HG02943 (cell line): ENCODE data around the gene STAB2.

Source experiments
- ATAC-seq: cut with Tn5 transposase; IDR thresholded peaks from one replicate; pipeline ENCODE4 v1.9.1; 2021; ENCODE audit warnings: mild to moderate bottlenecking, low read depth, moderate library complexity; ENCODE audit not compliant: unreplicated experiment

STAB2 gene

DNA sequence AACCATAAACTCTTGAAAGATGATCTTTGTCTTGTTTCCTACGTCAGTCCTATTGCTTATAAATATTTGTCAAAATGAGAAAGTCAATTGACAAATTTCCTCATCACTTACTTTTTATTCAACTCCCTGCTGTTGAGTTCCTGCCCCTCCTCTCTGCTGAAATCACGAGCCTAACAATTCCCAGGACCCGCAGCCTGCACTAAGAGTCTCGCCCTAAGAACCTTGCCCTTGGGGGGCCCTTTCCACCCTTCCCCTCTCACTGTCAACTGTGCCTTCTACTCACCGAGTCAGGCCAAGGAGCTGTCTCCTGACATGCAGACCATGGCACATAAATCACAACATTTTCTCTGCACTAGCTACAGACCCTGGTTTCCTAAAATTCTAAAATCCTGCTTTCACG, 99.0 kb downstream of the STAB2 start:
- no peak for ATAC-seq

DNA sequence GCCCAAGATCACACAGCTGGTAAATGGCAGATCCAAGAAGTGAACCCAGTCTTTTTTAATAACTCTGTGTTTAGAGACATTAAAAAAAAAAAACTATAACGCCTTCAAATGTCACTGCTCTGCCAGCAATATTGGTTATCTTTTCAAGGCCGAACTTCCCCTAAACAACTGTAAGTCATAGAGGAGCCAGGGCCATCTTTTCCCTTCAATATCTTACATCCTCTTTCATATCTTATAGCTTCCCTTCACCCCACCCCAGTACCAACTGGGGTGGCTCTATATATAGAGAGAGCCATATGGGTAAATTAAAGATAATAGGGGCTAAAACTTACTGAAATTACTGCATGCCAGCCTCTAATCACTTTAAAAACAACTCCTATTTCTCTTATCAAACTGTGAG, 100.2 kb downstream of the STAB2 start:
- ATAC-seq: no peak

DNA sequence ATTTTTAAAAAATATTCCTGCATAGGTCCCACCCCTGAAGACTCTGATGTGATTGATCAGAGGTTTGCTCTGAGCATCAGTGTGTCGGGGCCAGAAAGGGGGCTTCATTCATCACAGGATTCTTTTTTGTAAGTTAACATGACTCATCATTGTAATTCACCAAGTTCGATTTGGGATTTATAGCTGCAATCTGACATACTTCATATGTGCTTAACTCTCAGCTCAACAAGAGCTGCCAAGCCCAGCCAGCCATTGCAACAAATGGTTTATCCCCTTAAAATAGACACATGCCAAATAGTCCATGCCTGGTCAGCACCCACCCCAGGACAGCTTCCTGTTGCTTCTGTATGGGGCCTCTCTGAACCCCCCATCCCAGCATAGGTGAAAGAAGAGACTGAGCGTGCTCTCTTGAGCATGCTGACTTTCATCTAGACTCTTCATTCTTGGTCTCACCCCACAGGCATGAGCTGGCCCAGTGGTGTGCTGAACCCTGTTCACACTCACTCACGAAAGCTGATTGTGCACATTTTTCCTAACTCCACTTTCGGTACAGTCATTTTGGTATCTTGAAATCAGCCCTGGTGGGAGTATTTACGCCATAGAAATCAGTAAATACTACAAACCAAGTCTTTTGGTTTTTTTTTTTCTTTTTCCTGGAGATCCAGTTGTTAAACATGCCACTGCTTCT, 101.4 kb downstream of the STAB2 start:
- no peak for ATAC-seq

DNA sequence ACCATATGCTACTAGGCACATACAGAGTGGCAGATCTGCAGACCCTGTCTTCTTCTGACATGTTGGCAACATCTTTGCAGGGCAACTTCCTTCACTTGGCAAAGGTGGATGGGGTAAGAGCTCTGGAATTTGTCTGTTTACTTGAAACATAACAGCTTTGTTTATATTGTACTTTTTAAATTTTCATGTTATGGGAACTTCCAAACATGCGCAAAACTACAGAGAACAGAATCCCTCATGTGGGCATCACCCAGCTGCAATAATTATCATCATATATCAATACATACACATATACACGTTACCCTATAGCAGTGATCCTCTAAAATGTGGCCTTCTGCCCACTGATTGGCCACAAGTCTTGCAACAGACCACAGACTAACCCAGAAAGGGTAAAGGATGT, 103.4 kb downstream of the STAB2 start:
- no peak for ATAC-seq

DNA sequence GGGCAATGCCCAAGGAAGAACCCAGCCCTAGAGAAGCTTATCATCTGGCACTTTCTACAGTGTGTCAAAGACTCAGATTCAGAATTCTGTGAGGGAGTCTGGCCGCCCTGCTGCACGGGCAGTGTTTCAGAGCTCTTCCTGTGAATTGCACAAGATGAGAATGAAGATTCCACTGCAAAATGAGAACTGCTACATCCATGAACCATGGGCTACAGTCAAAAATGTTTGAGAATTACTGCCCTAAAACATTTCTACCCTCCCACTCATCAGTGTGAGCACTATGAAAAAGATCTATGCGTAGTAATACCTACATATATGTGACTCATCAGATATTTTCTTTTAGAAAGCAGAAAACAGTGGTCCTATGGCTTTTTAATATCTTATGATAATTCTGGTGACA, 104.0 kb downstream of the STAB2 start:
- ATAC-seq: no peak

DNA sequence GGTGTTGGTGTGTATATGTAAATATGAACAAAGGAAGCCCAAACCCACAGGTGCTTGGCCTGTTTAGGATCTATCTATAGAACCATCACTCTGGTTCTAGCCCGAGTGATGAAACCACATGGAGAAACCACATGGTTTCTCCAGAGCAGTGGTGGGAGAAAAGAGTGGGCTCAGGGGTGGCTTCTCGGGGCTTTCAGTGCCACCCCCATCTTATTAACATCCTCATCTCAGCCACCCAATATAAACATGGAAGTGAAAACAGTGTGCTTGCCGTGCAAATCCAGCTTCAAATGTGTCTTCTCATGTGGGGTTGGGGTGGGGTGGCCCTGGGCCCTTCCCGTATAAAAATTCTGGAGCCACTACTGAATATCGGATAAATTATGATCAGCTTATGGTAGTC, 109.0 kb downstream of the STAB2 start:
- no peak for ATAC-seq

DNA sequence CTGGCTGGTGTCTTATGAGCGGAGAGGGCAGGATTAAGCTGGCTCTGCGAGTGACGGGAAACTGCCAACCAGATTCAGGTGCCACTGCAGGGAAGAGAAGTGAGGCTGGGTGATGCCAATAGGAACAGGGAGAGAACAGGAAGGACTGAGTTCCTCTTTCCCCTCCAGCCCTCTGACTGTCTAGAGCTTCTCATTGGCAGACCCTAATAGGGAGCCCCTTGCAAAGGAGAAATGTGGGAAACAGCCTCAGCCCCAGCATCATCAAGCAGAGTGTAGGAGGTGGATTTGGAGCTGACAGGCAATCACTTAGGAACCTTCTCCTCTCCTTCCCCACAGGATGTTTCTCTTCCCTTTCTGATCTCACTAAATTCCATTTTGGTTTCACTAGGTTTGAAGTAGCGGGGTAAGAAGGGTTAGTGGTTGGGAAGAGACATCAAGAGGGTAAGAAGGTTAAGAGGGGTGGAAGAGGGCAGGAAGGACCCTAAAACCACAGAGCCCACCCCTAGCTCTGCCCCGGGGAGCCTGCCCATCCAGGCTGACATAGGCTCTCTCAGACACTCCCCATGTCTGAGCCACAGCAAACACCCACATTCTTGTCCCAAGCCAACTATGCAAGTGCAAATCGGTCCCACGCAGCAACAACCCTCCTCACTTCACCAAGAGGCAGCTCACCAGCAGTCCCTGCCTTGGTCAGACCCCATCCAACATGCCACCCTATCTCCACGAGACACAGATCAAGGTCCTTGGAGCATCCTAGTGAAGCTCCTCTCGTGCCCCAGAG, 111.1 kb downstream of the STAB2 start:
- ATAC-seq: no peak

DNA sequence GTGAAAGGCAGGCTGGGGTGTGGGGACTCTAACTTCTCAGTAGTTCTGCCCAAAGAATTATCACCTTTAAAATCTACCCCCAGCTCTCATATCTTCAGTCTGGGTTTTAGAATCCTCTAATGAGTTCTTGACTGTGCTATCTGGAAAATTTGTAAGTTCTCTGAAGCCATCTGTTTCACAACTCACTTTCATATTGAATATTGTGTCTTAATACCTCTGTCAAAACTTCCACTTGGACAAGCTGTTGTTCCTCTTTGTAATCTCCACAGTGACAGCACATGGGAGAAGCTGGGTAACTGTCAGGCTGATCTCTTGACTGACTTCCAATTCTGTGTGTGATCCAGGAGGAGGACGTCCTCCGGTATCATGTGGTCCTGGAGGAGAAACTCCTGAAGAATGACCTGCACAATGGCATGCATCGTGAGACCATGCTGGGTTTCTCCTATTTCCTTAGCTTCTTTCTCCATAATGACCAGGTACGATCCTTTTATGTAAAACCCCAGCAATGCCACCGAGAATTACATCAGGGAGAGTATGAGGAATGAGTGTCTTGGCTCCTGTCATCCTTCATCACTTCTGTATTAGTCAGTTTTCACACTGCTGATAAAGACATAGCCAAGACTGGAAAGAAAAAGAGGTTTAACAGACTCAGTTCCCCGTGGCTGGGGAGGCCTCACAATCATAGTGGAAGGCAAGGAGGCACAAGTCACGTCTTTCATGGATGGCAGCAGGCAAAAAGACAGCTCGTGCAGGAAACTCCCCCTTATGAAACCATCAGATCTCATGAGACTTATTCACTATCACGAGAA, 111.9 kb downstream of the STAB2 start:
- no peak for ATAC-seq

DNA sequence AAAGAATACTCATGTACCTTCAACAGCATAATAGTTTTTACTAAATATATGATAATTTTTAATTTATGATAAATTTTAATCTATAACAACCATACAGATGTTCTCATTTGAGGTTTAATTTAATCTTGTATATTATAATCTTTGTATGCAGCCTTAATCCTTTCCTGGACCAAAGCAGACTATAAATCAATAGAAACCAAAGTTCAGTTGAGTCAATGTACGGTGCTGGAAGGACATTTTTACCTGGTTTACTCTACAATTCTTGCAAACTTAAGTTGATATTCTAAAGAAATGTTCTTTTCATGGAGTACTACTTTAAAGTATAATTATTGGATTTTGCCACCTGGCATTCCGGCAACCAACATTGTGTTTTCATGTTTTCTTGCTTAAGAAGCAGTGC, 118.0 kb downstream of the STAB2 start:
- ATAC-seq: no peak

DNA sequence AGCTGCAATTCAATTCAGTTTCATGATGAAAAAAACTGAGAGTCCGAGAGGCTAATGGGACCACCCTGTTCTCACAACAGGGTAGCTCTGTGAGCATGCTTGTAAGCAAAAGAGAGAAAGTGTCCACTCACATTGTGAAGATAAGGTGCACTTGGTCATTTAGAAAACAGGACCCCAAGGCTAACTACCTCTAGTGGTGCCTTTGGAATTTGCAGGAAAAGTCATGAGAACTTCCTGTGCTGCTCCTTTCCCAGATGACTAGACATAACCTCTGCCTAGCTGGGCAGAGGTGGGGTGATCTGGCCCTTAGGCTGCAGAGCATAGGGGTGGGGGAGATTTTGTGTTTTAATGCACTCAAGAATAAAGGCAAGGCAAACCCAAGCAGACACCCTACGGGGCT, 118.9 kb downstream of the STAB2 start:
- ATAC-seq: no peak

DNA sequence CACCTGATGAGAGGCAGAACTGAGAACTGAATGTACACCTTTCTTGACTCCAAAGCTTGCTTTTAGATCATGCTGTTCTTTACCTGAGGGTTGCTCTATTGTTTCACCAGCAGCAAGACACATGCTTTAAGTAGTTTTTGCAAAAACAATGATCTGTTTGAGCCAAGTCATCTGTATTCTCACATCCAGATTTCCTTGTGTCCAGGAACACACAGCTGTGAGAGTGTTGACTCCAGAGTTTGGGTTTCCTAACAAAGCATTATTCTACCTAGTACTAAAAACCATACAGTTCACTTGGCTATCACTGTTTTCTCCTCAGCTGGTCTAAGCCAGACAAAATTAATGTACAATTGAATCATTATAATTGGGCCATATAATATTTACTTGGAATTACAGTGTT, 120.4 kb downstream of the STAB2 start:
- no peak for ATAC-seq

DNA sequence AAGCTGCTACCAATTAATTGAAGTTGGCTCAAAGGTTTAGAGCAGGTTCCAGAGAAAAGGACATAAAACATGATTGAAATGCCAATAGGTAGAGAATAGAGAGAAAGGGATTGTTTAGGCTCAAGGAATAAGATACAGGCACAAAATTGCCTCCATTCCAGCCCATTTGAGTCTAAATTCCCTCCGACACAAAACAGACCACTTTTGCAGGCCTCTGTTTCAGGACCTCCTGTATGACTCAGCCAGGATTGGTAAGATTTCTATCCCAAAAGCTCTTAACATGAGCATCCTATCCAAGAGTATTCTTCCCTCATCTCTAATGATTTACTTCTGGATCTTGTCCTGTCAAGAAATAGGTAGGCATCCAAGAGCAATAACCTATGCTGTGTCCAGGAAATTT, 123.5 kb downstream of the STAB2 start:
- no peak for ATAC-seq

DNA sequence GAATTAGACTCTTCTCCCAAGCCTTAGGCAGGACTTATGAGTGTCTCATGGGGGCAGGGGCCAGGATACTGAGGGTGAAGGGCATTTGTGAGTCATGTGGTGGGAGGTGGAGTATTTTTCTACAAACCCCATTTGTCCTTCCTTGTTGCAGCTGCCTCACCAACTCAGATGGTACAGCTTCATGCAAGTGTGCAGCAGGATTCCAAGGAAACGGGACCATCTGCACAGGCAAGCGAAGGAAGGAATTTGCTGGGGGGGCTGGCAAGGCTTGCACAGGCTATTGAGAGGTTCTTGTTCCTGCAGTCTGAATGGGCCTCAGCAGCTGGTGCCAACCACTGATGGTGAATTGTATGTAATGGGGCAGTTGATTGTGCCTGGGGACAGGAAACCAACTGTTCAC, 125.1 kb downstream of the STAB2 start:
- ATAC-seq: no peak

DNA sequence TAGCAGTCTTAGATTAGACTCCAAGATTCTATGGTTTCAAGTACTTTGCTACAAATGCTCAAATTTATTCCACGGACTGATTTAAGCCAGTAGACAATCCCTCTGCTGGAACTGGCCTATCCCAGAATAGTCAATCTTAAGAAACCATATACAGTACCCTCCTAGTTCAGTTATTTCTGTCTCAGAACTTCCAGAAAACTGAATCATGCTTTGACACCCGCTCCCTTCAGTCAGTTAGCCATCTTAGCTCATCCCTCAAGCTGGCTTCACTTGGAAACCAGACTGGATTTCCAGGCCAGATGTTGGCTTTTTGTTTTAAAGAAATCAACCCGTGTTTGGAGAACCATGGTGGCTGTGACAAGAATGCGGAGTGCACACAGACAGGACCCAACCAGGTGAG, 128.4 kb downstream of the STAB2 start:
- ATAC-seq: no peak

DNA sequence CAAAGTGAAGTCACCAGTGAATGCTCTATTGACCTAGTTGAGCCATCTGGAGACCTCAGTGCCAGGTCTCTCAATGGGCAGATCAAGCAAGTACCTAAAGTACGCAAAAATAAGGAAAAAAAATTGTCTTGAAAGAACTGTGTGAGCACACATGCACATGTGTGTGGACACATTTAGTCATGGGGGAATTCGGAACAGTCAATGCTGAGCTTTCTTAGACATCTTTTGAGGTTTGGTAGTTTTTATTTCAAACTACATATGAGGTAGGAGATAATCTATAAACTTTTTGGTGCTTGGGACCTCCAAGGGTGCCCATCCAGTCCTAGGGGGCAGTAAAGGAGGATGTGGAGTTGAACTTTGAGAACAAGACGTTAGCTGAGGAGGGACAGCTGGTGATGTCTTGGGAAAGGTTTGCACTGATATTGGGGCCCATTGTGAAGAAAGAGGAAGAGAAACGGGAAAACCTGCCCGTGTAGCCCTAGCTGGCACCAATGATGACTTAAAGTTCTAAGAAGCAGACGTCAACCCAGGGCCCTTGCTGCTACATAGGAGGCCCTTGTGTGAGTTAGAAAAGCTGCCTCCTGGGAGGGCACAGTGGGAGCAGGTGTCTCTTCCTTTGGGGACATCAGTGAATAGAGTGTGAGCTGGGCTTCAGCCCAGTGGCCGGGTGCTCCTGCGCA, 129.6 kb downstream of the STAB2 start:
- ATAC-seq: no peak

DNA sequence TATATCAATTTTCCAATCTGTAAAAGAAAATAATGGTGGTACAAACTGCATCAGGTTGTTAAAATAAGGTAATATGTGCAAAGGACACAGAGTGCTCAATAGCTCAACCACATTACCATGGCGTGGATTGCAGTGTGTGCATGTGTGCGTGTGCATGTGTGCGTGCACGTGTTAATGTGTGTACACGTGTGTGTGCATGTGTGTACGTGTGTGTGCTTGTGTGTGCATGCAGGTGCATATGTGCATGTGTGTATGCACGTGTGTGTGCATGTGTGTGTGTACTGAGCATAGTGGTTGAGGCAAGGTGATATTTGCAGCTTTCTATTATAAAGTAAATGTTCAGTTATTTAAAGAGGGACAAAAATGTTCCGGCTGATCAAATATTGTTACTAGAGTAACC, 138.3 kb downstream of the STAB2 start:
- no peak for ATAC-seq

DNA sequence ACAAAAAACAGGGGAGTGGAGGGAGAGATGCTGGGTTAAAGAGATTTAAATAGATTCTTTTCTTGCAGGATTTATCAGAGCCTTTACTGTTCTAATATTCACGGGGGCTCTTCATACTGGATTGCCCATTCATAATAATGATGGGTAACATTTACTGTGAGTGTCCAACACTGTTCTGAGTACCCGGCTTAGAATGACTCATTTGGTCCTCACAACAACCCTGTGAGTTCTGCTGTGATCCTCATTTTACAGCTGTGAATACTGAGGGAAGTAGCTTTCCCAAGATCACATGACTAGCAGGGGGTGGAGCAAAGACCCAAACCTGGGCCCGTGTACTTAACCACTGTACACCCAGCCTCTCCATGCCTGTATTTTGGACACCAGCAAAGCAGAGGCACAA, 140.6 kb downstream of the STAB2 start:
- ATAC-seq: no peak

DNA sequence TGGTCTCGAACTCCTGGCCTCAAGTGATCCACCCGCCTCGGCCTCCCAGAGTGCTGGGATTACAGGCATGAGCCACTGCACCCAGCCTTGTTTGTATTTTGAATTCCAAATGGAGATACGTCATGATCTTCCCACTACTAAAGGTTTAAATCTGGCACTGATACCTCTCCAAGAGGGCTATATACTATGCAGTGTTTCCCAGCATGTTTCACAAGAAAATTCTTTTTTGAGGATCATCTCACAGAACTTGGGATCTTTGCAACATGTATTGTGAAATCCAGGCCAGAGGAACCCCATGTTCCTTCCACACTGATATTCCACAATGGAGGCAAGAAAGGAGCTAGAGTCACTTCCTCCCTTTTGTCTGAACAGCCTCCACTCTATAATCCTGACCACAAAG, 141.2 kb downstream of the STAB2 start:
- no peak for ATAC-seq

DNA sequence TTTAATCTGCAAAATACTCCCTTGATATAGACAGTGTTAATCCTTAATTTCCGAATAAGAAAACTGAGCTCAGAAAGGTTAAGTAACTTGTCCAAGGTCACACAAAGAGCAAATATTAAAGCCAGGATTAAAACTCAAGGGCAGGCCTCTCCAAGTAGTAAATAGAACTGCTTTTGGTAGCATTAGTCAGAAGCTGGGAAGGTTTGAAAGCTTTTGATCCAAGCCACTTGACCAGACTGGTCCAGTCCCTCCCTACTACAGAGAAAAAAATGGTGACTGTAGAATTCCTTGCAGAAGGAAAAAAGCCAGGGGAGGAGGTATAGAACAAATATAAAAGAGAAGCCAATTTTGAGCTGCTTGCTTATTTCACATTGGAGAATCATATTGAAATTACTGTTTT, 142.4 kb downstream of the STAB2 start:
- no peak for ATAC-seq

DNA sequence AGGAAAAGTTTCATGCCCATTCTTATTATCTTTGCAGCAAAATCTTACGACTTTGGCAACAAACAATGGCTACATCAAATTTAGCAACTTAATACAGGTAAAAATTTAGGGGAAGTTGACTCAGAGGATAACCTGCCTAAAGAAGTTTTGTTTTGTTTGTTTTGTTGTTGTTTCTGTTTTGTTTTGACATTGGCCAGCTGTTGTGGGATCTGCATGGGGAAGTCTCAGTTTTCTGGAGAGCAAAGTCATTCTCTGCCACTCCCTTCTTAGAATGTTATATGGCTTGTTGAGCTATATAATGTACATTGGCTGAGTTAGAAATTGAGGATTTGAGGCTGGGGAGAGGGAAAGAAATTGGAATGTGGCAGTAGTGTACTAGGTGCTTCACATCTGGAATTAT, 144.5 kb downstream of the STAB2 start:
- no peak for ATAC-seq

DNA sequence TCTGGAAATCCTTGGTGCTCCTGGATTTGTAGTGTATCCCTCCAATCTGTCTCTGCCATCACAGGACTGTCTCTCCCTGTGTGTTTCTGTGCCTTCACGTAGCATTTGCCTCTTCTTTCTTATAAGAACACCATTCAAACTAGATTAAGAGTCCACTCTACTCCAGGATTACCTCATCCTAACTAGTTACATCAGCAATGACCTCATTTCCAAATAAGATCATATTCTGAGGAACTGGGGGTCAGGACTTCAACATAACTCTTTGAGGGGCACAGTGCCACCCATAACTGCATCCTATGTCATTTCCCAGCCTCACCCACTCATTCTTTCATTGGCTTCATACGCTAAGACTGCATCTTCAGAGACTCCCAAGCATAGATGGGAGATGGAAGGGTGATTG, 147.8 kb downstream of the STAB2 start:
- no peak for ATAC-seq
